GM12878 (cell line): ENCODE results near the gene PLEKHO1. TPM values are rescaled to one million over a fixed set of nuclear protein-coding genes. Genes with fewer than 3 reads are reported as not detected.

Experiments used
- CBFB ChIP-seq: IDR thresholded peaks from 2 replicates; pipeline ENCODE4 v1.6.1; 2016; ENCODE audit warnings: antibody characterized with exemption, low read depth
- ETV6 ChIP-seq, 2 experiments: fragments of 450-650 bp in 1 of 2; IDR thresholded peaks in 1 of 2; conservative IDR thresholded peaks in 1 of 2; 2 replicates each; pipeline ENCODE4 v1.6.1; 2014; ENCODE audit warnings: antibody characterized with exemption in 1 of 2, borderline replicate concordance in 1 of 2, low read depth in 1 of 2, mild to moderate bottlenecking in 1 of 2, moderate library complexity in 1 of 2
- FOS ChIP-seq: IDR thresholded peaks from 3 replicates; pipeline ENCODE4 v1.6.1; 2011; ENCODE audit warnings: borderline replicate concordance; ENCODE audit not compliant: insufficient read length; ENCODE audit errors: extremely low read depth
- FOXK2 ChIP-seq: fragments of 450-650 bp; IDR thresholded peaks from 2 replicates; pipeline ENCODE4 v1.6.1; 2017; ENCODE audit warnings: mild to moderate bottlenecking, moderate library complexity
- IKZF1 ChIP-seq: fragments of 450-650 bp; conservative IDR thresholded peaks from 2 replicates; pipeline ENCODE4 v1.6.1; 2017; ENCODE audit warnings: antibody characterized with exemption, mild to moderate bottlenecking
- KAT2A ChIP-seq: conservative IDR thresholded peaks from 2 replicates; pipeline ENCODE4 v1.6.1; 2011; ENCODE audit warnings: low read depth, low read length; ENCODE audit not compliant: control insufficient read depth
- MXI1 ChIP-seq: fragments of 150-350 bp; IDR thresholded peaks from 2 replicates; pipeline ENCODE4 v1.6.1; 2011; ENCODE audit warnings: low read depth, mild to moderate bottlenecking, inconsistent platforms, low read length, improper control_type of control experiment
- NFIC ChIP-seq: IDR thresholded peaks from 2 replicates; pipeline ENCODE4 v1.6.1; 2012; ENCODE audit warnings: low read depth, mild to moderate bottlenecking, inconsistent platforms, low read length, moderate library complexity
- NFYB ChIP-seq: IDR thresholded peaks from 2 replicates; pipeline ENCODE4 v1.6.1; 2011; ENCODE audit warnings: low read depth, mild to moderate bottlenecking, low read length, improper control_type of control experiment, moderate library complexity; ENCODE audit not compliant: insufficient read depth
- RELA ChIP-seq: fragments of 450-650 bp; IDR thresholded peaks from 2 replicates; pipeline ENCODE4 v1.8.0; 2014; ENCODE audit warnings: borderline replicate concordance; ENCODE audit not compliant: partially characterized antibody
- YBX1 ChIP-seq: fragments of 450-650 bp; IDR thresholded peaks from 2 replicates; pipeline ENCODE4 v1.6.1; 2016; ENCODE audit warnings: antibody characterized with exemption
- polyA plus RNA-seq, 11 experiments: library from polyadenylated mRNA; depleted of rRNA in 4 of 11; unstranded in 6 of 11; stranded (reverse) in 5 of 11; fragments of >200 nt; fragmentation: Nextera tagmentation in 4 of 11; fragmentation: Illumina TruSeq in 1 of 11; extraction: Ambion mirVana in 4 of 11; extraction: Trizol in 1 of 11; gene quantifications; 1 replicate in 1 of 11; 2 replicates in 10 of 11; pipeline versions ENCODE4 v1.2.1 to v1.2.3, GENCODE V29; 2011 to 2016; ENCODE audit warnings: inconsistent platforms in 2 of 11, missing spikeins in 2 of 11, low read depth in 1 of 11
- total RNA-seq, 4 experiments: library from RNA; depleted of rRNA in 3 of 4; stranded (reverse); fragments of >200 nt in 3 of 4; fragmentation: Illumina TruSeq in 1 of 4; extraction: Trizol in 1 of 4; gene quantifications; 2 replicates each; pipeline versions ENCODE4 v1.2.1 to v1.2.3, GENCODE V29; 2013 to 2021
- TF ChIP-seq, protein P1 (sequence below): IDR thresholded peaks from 2 replicates; pipeline ENCODE4 v1.6.1; 2012; ENCODE audit warnings: improper control_type of control experiment, low read depth, low read length; ENCODE audit not compliant: insufficient replicate concordance
- TF ChIP-seq, protein P2 (sequence below): fragments of 450-650 bp; formaldehyde crosslinking; IDR thresholded peaks from 2 replicates; pipeline ENCODE4 v1.4.0; 2020; ENCODE audit warnings: mild to moderate bottlenecking, moderate library complexity
- TF ChIP-seq, protein P3 (sequence below): fragments of 450-650 bp; IDR thresholded peaks from 2 replicates; pipeline ENCODE4 v1.6.1; 2016; ENCODE audit warnings: mild to moderate bottlenecking
- TF ChIP-seq, protein P4 (sequence below): fragments of 450-650 bp; formaldehyde crosslinking; IDR thresholded peaks from 2 replicates; pipeline ENCODE4 v1.4.0; 2022; ENCODE audit warnings: mild to moderate bottlenecking, moderate library complexity

PLEKHO1 gene
- total and polyA plus RNA-seq, 10 of the 15 experiments (the other 5 are each of a cell fraction or from before 2014, with no cell fraction given), result 5.3 to 184 (median 88.8) TPM

DNA sequence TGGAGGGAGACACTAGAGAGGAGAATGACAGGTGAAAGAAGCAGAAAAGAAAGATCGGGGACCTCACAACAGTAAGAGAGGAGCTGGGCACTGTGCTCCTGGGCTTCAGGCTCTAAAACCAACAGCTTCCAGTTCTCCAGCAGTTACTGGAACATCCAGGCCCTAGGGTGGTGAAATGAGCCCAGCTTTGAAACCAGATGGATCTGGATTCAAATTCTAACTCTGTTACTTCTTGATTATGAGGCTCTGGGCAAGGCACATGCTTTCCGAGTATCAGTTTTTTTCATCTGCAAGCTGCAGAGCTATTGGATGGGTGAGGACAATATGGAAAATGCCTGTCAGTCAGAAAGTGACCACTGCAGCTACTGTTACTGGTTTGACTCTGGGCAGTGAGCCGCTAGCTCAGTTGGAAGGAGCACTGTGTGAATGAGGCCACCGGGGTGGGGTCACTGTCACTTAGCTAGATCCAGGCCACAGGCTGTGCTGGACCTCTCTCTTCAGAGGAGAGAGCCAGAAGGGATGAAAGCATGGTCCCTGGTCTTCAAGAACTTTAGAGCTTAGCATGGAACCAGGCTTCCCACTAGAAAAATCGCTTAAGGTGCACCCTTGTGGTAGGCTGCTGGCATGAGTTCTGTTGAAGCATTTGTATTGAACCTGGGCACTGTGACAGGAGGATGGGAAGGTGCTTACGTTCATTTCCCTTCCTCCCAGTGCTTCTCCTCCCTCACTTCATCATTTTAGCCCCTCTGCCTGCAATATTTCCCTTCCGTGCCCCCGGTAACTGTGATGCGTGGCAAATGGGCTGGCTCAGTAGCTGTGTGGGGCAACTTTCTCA, 12.2 kb downstream of the PLEKHO1 start (continued):
- TF ChIP-seq, protein P1, sequence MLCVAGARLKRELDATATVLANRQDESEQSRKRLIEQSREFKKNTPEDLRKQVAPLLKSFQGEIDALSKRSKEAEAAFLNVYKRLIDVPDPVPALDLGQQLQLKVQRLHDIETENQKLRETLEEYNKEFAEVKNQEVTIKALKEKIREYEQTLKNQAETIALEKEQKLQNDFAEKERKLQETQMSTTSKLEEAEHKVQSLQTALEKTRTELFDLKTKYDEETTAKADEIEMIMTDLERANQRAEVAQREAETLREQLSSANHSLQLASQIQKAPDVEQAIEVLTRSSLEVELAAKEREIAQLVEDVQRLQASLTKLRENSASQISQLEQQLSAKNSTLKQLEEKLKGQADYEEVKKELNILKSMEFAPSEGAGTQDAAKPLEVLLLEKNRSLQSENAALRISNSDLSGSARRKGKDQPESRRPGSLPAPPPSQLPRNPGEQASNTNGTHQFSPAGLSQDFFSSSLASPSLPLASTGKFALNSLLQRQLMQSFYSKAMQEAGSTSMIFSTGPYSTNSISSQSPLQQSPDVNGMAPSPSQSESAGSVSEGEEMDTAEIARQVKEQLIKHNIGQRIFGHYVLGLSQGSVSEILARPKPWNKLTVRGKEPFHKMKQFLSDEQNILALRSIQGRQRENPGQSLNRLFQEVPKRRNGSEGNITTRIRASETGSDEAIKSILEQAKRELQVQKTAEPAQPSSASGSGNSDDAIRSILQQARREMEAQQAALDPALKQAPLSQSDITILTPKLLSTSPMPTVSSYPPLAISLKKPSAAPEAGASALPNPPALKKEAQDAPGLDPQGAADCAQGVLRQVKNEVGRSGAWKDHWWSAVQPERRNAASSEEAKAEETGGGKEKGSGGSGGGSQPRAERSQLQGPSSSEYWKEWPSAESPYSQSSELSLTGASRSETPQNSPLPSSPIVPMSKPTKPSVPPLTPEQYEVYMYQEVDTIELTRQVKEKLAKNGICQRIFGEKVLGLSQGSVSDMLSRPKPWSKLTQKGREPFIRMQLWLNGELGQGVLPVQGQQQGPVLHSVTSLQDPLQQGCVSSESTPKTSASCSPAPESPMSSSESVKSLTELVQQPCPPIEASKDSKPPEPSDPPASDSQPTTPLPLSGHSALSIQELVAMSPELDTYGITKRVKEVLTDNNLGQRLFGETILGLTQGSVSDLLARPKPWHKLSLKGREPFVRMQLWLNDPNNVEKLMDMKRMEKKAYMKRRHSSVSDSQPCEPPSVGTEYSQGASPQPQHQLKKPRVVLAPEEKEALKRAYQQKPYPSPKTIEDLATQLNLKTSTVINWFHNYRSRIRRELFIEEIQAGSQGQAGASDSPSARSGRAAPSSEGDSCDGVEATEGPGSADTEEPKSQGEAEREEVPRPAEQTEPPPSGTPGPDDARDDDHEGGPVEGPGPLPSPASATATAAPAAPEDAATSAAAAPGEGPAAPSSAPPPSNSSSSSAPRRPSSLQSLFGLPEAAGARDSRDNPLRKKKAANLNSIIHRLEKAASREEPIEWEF, result no peak
- TF ChIP-seq IKZF1 (no peak), NFYB (no peak), ETV6 (conservative IDR thresholded peaks at IDR 0.05 in 1 of 2, IDR thresholded peaks at IDR 0.05 in 1 of 2; ENCODE audit: borderline replicate concordance in 1 of 2, low read depth in 1 of 2) (no peak), RELA (no peak), MXI1 (no peak), FOS (no peak), FOXK2 (no peak), NFIC (no peak), KAT2A (no peak), YBX1 (no peak), CBFB (no peak)
- TF ChIP-seq, protein P2, sequence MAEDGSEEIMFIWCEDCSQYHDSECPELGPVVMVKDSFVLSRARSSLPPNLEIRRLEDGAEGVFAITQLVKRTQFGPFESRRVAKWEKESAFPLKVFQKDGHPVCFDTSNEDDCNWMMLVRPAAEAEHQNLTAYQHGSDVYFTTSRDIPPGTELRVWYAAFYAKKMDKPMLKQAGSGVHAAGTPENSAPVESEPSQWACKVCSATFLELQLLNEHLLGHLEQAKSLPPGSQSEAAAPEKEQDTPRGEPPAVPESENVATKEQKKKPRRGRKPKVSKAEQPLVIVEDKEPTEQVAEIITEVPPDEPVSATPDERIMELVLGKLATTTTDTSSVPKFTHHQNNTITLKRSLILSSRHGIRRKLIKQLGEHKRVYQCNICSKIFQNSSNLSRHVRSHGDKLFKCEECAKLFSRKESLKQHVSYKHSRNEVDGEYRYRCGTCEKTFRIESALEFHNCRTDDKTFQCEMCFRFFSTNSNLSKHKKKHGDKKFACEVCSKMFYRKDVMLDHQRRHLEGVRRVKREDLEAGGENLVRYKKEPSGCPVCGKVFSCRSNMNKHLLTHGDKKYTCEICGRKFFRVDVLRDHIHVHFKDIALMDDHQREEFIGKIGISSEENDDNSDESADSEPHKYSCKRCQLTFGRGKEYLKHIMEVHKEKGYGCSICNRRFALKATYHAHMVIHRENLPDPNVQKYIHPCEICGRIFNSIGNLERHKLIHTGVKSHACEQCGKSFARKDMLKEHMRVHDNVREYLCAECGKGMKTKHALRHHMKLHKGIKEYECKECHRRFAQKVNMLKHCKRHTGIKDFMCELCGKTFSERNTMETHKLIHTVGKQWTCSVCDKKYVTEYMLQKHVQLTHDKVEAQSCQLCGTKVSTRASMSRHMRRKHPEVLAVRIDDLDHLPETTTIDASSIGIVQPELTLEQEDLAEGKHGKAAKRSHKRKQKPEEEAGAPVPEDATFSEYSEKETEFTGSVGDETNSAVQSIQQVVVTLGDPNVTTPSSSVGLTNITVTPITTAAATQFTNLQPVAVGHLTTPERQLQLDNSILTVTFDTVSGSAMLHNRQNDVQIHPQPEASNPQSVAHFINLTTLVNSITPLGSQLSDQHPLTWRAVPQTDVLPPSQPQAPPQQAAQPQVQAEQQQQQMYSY, result 0 out of 2 replicates have a peak, but pooled peaks have one; percentile 32
- TF ChIP-seq, protein P3, sequence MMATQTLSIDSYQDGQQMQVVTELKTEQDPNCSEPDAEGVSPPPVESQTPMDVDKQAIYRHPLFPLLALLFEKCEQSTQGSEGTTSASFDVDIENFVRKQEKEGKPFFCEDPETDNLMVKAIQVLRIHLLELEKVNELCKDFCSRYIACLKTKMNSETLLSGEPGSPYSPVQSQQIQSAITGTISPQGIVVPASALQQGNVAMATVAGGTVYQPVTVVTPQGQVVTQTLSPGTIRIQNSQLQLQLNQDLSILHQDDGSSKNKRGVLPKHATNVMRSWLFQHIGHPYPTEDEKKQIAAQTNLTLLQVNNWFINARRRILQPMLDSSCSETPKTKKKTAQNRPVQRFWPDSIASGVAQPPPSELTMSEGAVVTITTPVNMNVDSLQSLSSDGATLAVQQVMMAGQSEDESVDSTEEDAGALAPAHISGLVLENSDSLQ, result peak; percentile 87
- TF ChIP-seq, protein P4, sequence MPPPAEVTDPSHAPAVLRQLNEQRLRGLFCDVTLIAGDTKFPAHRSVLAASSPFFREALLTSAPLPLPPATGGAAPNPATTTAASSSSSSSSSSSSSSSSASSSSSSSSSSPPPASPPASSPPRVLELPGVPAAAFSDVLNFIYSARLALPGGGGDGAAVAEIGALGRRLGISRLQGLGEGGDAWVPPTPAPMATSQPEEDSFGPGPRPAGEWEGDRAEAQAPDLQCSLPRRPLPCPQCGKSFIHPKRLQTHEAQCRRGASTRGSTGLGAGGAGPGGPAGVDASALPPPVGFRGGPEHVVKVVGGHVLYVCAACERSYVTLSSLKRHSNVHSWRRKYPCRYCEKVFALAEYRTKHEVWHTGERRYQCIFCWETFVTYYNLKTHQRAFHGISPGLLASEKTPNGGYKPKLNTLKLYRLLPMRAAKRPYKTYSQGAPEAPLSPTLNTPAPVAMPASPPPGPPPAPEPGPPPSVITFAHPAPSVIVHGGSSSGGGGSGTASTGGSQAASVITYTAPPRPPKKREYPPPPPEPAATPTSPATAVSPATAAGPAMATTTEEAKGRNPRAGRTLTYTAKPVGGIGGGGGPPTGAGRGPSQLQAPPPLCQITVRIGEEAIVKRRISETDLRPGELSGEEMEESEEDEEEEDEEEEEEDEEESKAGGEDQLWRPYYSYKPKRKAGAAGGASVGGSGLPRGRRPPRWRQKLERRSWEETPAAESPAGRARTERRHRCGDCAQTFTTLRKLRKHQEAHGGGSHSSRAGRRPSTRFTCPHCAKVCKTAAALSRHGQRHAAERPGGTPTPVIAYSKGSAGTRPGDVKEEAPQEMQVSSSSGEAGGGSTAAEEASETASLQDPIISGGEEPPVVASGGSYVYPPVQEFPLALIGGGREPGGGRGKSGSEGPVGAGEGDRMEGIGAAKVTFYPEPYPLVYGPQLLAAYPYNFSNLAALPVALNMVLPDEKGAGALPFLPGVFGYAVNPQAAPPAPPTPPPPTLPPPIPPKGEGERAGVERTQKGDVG (CRISPR knock-in tag), result peak; percentile 67; the same call in 1 of the 2 replicates
